Panc1 (cell line): ENCODE measurements around the gene ESRRB.

ENCODE experiments used
- CTCF ChIP-seq: fragments of 450-650 bp; IDR thresholded peaks from 2 replicates; pipeline ENCODE4 v1.5.1; 2017; ENCODE audit warnings: mild to moderate bottlenecking
- POLR2AphosphoS5 ChIP-seq: IDR thresholded peaks from 2 replicates; pipeline ENCODE4 v1.6.1; 2012; ENCODE audit warnings: mild to moderate bottlenecking, low read depth, low read length, moderate library complexity
- REST ChIP-seq, 2 experiments: IDR thresholded peaks; 2 replicates each; pipeline ENCODE4 v1.6.1; 2011 to 2012; ENCODE audit warnings: low read depth in 2 of 2, control low read depth in 1 of 2, low read length in 1 of 2, mild to moderate bottlenecking in 1 of 2, moderate library complexity in 1 of 2; ENCODE audit not compliant: insufficient read depth in 1 of 2
- TCF7L2 ChIP-seq: IDR thresholded peaks from 2 replicates; pipeline ENCODE4 v1.6.1; 2011; ENCODE audit warnings: mild to moderate bottlenecking, low read depth, low read length, inconsistent platforms

- TF ChIP-seq CTCF (no peak), REST (IDR thresholded peaks at IDR 0.05; ENCODE audit: insufficient read depth in 1 of 2, low read depth in 2 of 2, low read length in 1 of 2) (no peak), POLR2AphosphoS5 (no peak), TCF7L2 (no peak)
Observed at GRCh38 chr14:76491172-76491930, 115.4 kb downstream of the ESRRB start.
